Kidney (tissue), 14 donors: Measurements from ENCODE around the gene PIM3. TPM values are rescaled to one million over a fixed set of nuclear protein-coding genes. Genes with fewer than 3 reads are reported as not detected.

ENCODE experiments used
- DNase-seq, 5 donors: peaks; one replicate each; pipeline ENCODE4 v3.0.0-alpha.2; 2013 to 2020
- FAIRE-seq: peaks from 2 replicates; lab custom pipeline; 2012; peaks lifted over from hg19 to GRCh38; lab: Jason Lieb, UNC
- H3K27ac ChIP-seq, 2 donors: one replicate each; pipeline ENCODE4 v1.7.0; 2013; ENCODE audit warnings: low read depth in 2 of 2, low read length in 2 of 2, inconsistent platforms in 1 of 2
- H3K27me3 ChIP-seq: one replicate; pipeline ENCODE4 v1.7.1; 2013; ENCODE audit warnings: low read length, inconsistent platforms; ENCODE audit not compliant: control insufficient read depth, insufficient read depth
- H3K36me3 ChIP-seq, 3 donors: one replicate each; pipeline versions ENCODE4 v1.7.0 to v1.7.1; 2013; ENCODE audit warnings: low read length in 3 of 3, control low read depth in 1 of 3, inconsistent platforms in 1 of 3; ENCODE audit not compliant: insufficient read depth in 3 of 3, control insufficient read depth in 2 of 3
- H3K4me1 ChIP-seq, 3 donors: one replicate each; pipeline versions ENCODE4 v1.7.0 to v1.7.1; 2013; ENCODE audit warnings: low read length in 3 of 3, inconsistent platforms in 1 of 3, low read depth in 1 of 3; ENCODE audit not compliant: control insufficient read depth in 2 of 3, insufficient read depth in 2 of 3
- H3K4me3 ChIP-seq, 3 donors: one replicate each; pipeline versions ENCODE4 v1.7.0 to v1.8.1; 2013; ENCODE audit warnings: low read length in 3 of 3, control low read depth in 1 of 3, inconsistent platforms in 1 of 3
- H3K9ac ChIP-seq, 3 donors: one replicate each; pipeline versions ENCODE4 v1.7.0 to v1.7.1; 2013; ENCODE audit warnings: low read length in 3 of 3, control low read depth in 1 of 3, inconsistent platforms in 1 of 3
- H3K9me3 ChIP-seq, 3 donors: one replicate each; pipeline versions ENCODE4 v1.7.0 to v1.7.1; 2013; ENCODE audit warnings: low read length in 3 of 3, control low read depth in 1 of 3, inconsistent platforms in 1 of 3; ENCODE audit not compliant: control insufficient read depth in 2 of 3, insufficient read depth in 1 of 3
- intact Hi-C: fragments of 100-400 bp; cut with DNase I; formaldehyde crosslinking; loops from one replicate; pipeline ENCODE4 v1.11.1; 2022
- polyA plus RNA-seq: library from polyadenylated mRNA; stranded (reverse); fragments of 350-450 nt; fragmentation: Illumina TruSeq; extraction: RNeasy Lipid Tissue Mini Kit (QIAGEN cat#74804); gene quantifications from one replicate; pipeline ENCODE4 v1.2.3, GENCODE V29; 2014; ENCODE audit warnings: low read depth, low replicate concordance; ENCODE audit not compliant: insufficient read depth
- total RNA-seq: library from RNA; stranded (reverse); fragmentation: NEBNext Ultra II Directional; extraction: Animal tissue kit (Norgen Biotek cat#: 25700); gene quantifications from one replicate; pipeline ENCODE4 v1.2.1, GENCODE V29; 2021
- TF ChIP-seq, protein P1 (sequence below): IDR thresholded peaks from 3 replicates; pipeline ENCODE4 v1.5.1; 2012; ENCODE audit warnings: mild to moderate bottlenecking, moderate library complexity, borderline replicate concordance; ENCODE audit not compliant: insufficient read depth; ENCODE audit errors: extremely low read depth
- donor health status: control.
- donor health status: control.
- donor health status: control.
- donor health status: control.
- donor health status: control.
- donor health status: DM: yes; HTN: yes; CAD: no.
- donor health status: Normal renal cell carcinoma (clear cell type).

Gene PIM3
- total and polyA plus RNA-seq, 2 donors from 2014 or later, result 96.5 to 107 TPM

DNA sequence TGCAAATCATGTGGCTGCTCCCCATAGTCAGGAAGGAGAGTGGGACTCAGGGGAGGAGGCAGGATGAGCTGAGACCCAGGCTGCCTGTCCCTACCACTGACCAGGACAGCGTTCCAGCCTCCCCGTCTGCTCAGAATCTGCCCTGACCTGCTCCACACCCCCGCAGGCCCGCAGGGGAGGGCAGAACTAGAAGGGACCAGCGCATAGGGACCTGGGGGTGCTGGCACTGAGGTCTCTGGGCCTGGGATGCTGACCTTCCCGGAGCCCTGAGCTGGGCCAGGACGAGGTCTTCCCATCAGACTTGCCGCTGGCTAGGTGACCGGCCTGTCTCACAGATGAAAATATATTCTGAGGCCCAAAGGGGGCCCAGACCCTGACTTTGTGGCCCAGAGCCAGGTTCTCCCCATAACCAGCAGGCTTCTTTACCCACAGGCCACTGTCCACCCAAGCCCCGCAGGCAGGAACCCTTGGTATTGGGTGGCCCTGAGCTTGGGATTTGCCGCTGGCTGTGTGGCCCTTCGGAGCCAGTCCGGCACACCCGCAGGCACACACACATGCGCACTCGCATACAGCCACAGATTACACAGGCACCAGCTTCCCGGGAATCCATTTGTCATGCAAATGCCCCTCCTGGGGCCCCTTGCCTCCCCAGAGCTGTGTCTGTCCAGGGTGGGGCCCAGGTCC, 13.8 kb upstream of the PIM3 start:
- no peaks in the 10 kb centered on the region for H3K9me3 ChIP-seq
- H3K4me3 ChIP-seq, result no peak overlapping the region
- TF ChIP-seq, protein P1, sequence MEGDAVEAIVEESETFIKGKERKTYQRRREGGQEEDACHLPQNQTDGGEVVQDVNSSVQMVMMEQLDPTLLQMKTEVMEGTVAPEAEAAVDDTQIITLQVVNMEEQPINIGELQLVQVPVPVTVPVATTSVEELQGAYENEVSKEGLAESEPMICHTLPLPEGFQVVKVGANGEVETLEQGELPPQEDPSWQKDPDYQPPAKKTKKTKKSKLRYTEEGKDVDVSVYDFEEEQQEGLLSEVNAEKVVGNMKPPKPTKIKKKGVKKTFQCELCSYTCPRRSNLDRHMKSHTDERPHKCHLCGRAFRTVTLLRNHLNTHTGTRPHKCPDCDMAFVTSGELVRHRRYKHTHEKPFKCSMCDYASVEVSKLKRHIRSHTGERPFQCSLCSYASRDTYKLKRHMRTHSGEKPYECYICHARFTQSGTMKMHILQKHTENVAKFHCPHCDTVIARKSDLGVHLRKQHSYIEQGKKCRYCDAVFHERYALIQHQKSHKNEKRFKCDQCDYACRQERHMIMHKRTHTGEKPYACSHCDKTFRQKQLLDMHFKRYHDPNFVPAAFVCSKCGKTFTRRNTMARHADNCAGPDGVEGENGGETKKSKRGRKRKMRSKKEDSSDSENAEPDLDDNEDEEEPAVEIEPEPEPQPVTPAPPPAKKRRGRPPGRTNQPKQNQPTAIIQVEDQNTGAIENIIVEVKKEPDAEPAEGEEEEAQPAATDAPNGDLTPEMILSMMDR, result no peak
- intact Hi-C loops, result no loop called here
- no peaks in the 10 kb centered on the region for H3K36me3 ChIP-seq
- H3K4me1 ChIP-seq, result peaks cover 0 to 21% (median 2%) of the 10 kb centered on the region in 3 donors
- FAIRE-seq, result no peak
- no peak overlapping the region for H3K9ac ChIP-seq
- H3K27ac ChIP-seq, result no peak overlapping the region
- no peaks in the 10 kb centered on the region for H3K27me3 ChIP-seq
- DNase-seq, result no peak

DNA sequence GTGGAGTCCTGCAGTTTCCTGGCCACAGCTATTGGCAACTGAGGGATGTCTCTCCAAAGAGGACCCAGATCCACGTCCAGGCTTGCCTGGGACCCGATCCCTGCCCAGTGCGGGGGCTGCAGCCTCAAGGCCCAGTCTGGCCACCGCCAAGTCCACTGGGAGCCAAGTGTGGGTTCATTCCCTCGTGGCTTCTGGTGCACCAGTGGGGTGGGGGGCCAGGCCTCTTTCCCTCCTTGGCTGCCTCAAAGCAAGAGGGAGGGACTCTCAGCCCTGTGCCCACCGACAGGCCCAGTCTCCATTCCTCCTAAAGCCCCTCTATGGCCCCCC, 13.3 kb upstream of the PIM3 start:
- TF ChIP-seq, protein P1, result no peak
- intact Hi-C loops, result no loop called here
- DNase-seq (no peak), FAIRE-seq (no peak)
- no peaks in the 10 kb centered on the region for H3K36me3 ChIP-seq
- no peaks in the 10 kb centered on the region for H3K27me3 ChIP-seq
- H3K4me1 ChIP-seq, result peaks cover 0 to 26% (median 7%) of the 10 kb centered on the region in 3 donors
- H3K9ac ChIP-seq, result no peak overlapping the region
- no peak overlapping the region for H3K4me3 ChIP-seq
- no peak overlapping the region for H3K27ac ChIP-seq
- no peaks in the 10 kb centered on the region for H3K9me3 ChIP-seq

DNA sequence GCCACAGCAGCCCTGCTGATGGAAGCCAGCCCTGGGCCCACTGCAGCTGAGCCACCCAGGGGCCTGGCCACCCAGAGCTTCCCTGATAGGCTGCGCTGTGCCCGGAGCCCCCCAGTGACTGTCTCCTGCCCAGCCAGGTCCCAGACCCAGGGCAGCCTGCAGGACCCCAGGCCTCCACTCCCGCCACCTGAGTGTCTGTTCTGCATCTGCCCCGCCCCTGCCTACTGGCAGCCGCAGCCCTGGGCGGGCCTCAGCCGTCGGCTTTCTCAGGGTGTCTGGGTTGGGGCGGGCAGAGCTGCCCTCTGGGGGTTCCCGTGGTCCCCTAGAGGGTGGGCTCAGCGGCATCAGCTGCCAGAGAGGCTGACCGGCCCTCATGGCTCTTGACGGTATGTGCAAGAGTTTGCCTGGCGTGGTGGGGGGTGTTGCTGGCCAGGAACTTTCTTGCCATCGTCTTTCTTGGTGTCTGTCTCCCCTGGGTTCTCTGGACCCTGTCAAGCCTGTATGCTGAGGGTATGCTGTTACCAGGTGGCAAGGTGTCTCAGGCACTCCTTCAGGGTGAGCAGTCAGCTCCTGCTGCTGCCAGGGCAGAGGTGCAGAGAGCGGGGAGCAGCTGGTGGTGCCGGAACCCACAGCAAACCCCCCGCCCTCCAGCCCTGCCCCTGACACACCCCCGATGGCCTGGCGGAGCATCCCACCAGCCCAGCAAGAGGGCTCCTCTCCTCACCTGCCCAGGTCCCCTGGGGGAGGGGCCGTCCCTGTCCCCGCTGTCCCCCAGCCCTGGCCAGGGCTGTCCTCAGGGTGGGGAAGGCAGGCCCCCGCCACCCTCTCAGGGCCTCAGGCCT, 12.2 kb upstream of the PIM3 start:
- Histone ChIP-seq H3K27ac (peak overlapping the region; percentile 76 to 81), H3K4me3 (no peak overlapping the region), H3K9ac (peak overlapping the region in 1 of 3 donors; percentile 34), H3K36me3 (no peaks in the 10 kb centered on the region), H3K27me3 (no peaks in the 10 kb centered on the region), H3K9me3 (no peaks in the 10 kb centered on the region), H3K4me1 (peaks cover 0 to 37% (median 18%) of the 10 kb centered on the region in 3 donors)
- TF ChIP-seq, protein P1, result no peak
- intact Hi-C loops, result no loop called here
- DNase-seq (no peak), FAIRE-seq (no peak)
